ENCODE measurements around the gene ZNF410.

ZNF410 gene

DNA sequence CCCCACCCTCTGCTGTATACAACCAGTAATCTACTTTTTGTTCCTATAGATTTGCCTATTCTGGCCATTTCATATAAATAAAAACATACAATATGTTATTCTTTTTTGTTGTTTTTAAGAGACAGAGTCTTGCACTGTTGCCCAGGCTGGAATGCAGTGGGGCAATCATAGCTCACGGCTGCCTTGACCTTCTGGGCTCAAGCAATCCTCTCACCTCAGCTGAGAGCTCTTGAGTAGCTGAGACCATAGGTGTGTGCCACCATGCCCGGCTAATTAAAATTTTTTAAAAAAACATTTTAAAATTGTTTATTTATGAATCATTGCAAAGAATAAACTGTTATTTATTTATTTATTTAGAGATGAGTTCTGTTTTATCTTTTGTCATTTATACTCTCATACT is 23.4 kb upstream of the ZNF410 start:
- TF ChIP-seq, protein P1, sequence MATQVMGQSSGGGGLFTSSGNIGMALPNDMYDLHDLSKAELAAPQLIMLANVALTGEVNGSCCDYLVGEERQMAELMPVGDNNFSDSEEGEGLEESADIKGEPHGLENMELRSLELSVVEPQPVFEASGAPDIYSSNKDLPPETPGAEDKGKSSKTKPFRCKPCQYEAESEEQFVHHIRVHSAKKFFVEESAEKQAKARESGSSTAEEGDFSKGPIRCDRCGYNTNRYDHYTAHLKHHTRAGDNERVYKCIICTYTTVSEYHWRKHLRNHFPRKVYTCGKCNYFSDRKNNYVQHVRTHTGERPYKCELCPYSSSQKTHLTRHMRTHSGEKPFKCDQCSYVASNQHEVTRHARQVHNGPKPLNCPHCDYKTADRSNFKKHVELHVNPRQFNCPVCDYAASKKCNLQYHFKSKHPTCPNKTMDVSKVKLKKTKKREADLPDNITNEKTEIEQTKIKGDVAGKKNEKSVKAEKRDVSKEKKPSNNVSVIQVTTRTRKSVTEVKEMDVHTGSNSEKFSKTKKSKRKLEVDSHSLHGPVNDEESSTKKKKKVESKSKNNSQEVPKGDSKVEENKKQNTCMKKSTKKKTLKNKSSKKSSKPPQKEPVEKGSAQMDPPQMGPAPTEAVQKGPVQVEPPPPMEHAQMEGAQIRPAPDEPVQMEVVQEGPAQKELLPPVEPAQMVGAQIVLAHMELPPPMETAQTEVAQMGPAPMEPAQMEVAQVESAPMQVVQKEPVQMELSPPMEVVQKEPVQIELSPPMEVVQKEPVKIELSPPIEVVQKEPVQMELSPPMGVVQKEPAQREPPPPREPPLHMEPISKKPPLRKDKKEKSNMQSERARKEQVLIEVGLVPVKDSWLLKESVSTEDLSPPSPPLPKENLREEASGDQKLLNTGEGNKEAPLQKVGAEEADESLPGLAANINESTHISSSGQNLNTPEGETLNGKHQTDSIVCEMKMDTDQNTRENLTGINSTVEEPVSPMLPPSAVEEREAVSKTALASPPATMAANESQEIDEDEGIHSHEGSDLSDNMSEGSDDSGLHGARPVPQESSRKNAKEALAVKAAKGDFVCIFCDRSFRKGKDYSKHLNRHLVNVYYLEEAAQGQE (IDR thresholded peaks at IDR 0.05; ENCODE audit: low read depth): no peak
- TF ChIP-seq, protein P2, sequence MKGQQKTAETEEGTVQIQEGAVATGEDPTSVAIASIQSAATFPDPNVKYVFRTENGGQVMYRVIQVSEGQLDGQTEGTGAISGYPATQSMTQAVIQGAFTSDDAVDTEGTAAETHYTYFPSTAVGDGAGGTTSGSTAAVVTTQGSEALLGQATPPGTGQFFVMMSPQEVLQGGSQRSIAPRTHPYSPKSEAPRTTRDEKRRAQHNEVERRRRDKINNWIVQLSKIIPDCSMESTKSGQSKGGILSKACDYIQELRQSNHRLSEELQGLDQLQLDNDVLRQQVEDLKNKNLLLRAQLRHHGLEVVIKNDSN (IDR thresholded peaks at IDR 0.05): no peak
- TF ChIP-seq EP300 (IDR thresholded peaks at IDR 0.05; ENCODE audit: borderline replicate concordance) (no peak), EGR1 (IDR thresholded peaks at IDR 0.05) (no peak), CREB1 (IDR thresholded peaks at IDR 0.05; ENCODE audit: low read depth) (no peak), TAF1 (IDR thresholded peaks at IDR 0.05; ENCODE audit: low read depth) (no peak), YY1 (IDR thresholded peaks at IDR 0.05; ENCODE audit: low read depth) (no peak), RAD21 (IDR thresholded peaks at IDR 0.05; ENCODE audit: low read depth) (no peak), TCF12 (IDR thresholded peaks at IDR 0.05; ENCODE audit: low read depth) (no peak), TEAD4 (IDR thresholded peaks at IDR 0.05) (no peak), ZBTB7A (IDR thresholded peaks at IDR 0.05; ENCODE audit: low read depth) (no peak), FOXM1 (IDR thresholded peaks at IDR 0.05; ENCODE audit: borderline replicate concordance, low read depth) (no peak), NFIC (IDR thresholded peaks at IDR 0.05) (no peak), CEBPB (IDR thresholded peaks at IDR 0.05) (no peak)
- TF ChIP-seq, protein P3, sequence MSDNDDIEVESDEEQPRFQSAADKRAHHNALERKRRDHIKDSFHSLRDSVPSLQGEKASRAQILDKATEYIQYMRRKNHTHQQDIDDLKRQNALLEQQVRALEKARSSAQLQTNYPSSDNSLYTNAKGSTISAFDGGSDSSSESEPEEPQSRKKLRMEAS (IDR thresholded peaks at IDR 0.05): no peak

DNA sequence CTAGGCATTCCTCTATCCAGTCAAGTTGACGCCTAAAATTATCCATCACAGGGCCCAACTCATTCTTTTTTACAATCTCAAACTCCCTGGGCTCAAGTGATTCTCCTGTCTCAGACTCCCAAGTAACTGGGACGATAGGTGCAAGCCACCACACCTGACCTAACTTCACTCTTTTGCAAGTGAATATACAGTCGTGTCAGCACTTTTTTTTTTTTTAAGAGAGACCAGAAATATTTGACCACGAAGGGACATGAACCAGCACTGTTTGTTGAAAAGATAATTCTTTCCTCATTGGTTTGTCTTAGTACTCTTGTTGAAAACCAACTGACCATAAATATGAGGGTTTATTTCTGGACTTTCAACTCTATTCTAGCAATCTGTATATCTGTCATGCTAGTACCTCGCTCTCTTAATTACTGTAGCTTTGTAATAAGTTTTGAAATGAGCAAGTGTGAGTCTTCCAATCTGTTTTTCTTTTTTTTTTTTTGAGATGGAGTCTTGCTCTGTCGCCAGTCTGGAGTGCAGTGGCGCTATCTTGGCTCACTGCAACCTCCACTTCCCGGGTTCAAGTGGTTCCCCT is 21.0 kb upstream of the ZNF410 start:
- TF ChIP-seq CEBPB (IDR thresholded peaks at IDR 0.05) (no peak), TCF12 (IDR thresholded peaks at IDR 0.05; ENCODE audit: low read depth) (no peak), CREB1 (IDR thresholded peaks at IDR 0.05; ENCODE audit: low read depth) (no peak), TAF1 (IDR thresholded peaks at IDR 0.05; ENCODE audit: low read depth) (no peak)
- TF ChIP-seq, protein P2 (IDR thresholded peaks at IDR 0.05): no peak

DNA sequence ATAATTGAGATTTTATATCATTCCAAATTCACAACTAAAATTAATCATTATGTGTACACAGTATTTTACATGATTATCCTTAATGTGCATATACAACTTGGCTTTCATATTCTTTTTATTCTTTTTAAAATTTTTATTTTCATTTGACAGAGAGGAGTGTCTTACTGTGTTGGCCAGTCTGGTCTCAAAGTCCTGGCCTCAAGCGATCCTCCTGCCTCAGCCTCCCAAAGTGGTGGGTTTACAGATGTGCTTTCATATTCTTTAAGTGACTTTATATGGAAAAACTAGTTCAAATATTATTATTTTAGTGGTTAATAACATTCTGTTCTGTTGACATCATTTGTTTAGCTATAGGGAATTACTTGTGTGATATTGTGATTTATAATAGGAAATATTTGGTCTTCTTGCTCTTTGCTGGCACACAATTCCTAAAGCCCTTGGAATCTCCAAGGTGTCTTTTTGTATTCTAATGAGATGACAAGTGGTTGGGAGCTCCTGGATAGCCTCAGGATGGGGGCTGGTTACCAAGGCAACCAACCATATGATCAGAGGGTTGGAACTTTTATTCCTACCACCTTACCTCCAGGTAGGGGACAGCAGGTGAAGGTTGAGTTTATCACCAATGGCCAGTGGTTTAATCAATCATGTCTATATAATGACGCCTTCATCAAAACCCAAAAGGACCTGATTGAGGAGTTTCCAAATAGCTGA is 16.0 kb upstream of the ZNF410 start:
- TF ChIP-seq, protein P3 (IDR thresholded peaks at IDR 0.05): no peak
- TF ChIP-seq TCF12 (IDR thresholded peaks at IDR 0.05; ENCODE audit: low read depth): no peak
- TF ChIP-seq, protein P1 (IDR thresholded peaks at IDR 0.05; ENCODE audit: low read depth): no peak
- TF ChIP-seq, protein P2 (IDR thresholded peaks at IDR 0.05): no peak

DNA sequence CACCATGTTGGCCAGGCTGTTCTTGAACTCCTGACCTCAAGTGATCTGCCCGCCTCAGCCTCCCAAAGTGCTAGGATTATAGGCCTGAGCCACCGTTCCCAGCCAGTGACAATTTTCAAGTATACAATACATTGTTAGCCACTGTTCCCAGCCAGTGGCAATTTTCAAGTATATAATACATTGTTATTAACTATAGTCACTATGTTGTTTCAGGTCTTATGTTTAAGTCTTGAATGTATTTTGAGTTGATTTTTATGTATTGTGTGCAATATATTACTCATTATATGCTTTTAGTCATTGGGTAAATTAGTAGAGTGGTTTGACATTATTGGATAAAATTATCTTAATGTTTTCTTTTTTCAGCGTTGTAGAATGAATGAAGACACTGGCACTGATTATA is 13.0 kb upstream of the ZNF410 start:
- TF ChIP-seq, protein P2 (IDR thresholded peaks at IDR 0.05): no peak
- TF ChIP-seq TEAD4 (IDR thresholded peaks at IDR 0.05) (no peak), CEBPB (IDR thresholded peaks at IDR 0.05) (no peak), NFIC (IDR thresholded peaks at IDR 0.05) (no peak), YY1 (IDR thresholded peaks at IDR 0.05; ENCODE audit: low read depth) (no peak), ZBTB7A (IDR thresholded peaks at IDR 0.05; ENCODE audit: low read depth) (no peak), EGR1 (IDR thresholded peaks at IDR 0.05) (no peak), RAD21 (IDR thresholded peaks at IDR 0.05; ENCODE audit: low read depth) (no peak)
- TF ChIP-seq, protein P1 (IDR thresholded peaks at IDR 0.05; ENCODE audit: low read depth): no peak
